CD14-positive monocyte (primary cell): Measurements from ENCODE around the gene ACTBL2. TPM values are rescaled to one million over a fixed set of nuclear protein-coding genes. Genes with fewer than 3 reads are reported as not detected.

Experiments
- DNase-seq, 3 donors: peaks; one replicate each; pipeline ENCODE4 v3.0.0-alpha.2; 2011 to 2022
- H2AFZ ChIP-seq: 2 replicates; pipeline ENCODE4 v1.6.0; 2012; ENCODE audit warnings: mild to moderate bottlenecking, low read depth, low read length, inconsistent platforms; ENCODE audit not compliant: insufficient read depth, poor library complexity, severe bottlenecking
- H3K27ac ChIP-seq, 2 donors: 1 replicate in 1 of 2; 2 replicates in 1 of 2; pipeline ENCODE4 v1.5.1; 2012 to 2013; ENCODE audit warnings: low read length in 2 of 2, control low read depth in 1 of 2, inconsistent platforms in 1 of 2, low read depth in 1 of 2, mild to moderate bottlenecking in 1 of 2
- H3K27me3 ChIP-seq, 2 donors: one replicate each; pipeline versions ENCODE4 v1.6.0 to v1.6.1; 2011 to 2013; ENCODE audit warnings: low read length in 2 of 2; ENCODE audit not compliant: control insufficient read depth in 2 of 2, insufficient read depth in 2 of 2
- H3K36me3 ChIP-seq, 2 donors: replicated peaks in 1 of 2; 1 replicate in 1 of 2; 2 replicates in 1 of 2; pipeline versions ENCODE4 v1.5.1 to v1.6.1; 2012 to 2013; ENCODE audit warnings: low read length in 2 of 2, control low read depth in 1 of 2, inconsistent platforms in 1 of 2, mild to moderate bottlenecking in 1 of 2; ENCODE audit not compliant: insufficient read depth in 2 of 2, control insufficient read depth in 1 of 2
- H3K4me1 ChIP-seq, 2 donors: 1 replicate in 1 of 2; 2 replicates in 1 of 2; pipeline versions ENCODE4 v1.5.1 to v1.6.1; 2012 to 2013; ENCODE audit warnings: low read length in 2 of 2, control low read depth in 1 of 2, inconsistent platforms in 1 of 2, mild to moderate bottlenecking in 1 of 2, moderate library complexity in 1 of 2; ENCODE audit not compliant: insufficient read depth in 2 of 2, control insufficient read depth in 1 of 2
- H3K4me2 ChIP-seq: replicated peaks from 2 replicates; pipeline ENCODE3; 2012; ENCODE audit warnings: low read length, moderate library complexity, mild to moderate bottlenecking; ENCODE audit not compliant: poor library complexity, severe bottlenecking; ENCODE audit errors: extremely low read depth
- H3K4me3 ChIP-seq, 3 experiments: fragments of 200-600 bp in 1 of 3; sonication (generic) in 1 of 3; replicated peaks in 1 of 3; 1 replicate in 2 of 3; 2 replicates in 1 of 3; pipeline ENCODE4 v1.5.1; 2011 to 2013; ENCODE audit warnings: low read length in 3 of 3, mild to moderate bottlenecking in 3 of 3, control low read depth in 2 of 3, low read depth in 2 of 3, inconsistent platforms in 1 of 3, moderate library complexity in 1 of 3
- H3K79me2 ChIP-seq: 2 replicates; pipeline ENCODE4 v1.6.0; 2012; ENCODE audit warnings: mild to moderate bottlenecking, control low read depth, inconsistent platforms, low read length, moderate library complexity; ENCODE audit not compliant: insufficient read depth
- H3K9ac ChIP-seq: 2 replicates; pipeline ENCODE4 v1.6.0; 2017; ENCODE audit warnings: low read length, mild to moderate bottlenecking; ENCODE audit not compliant: insufficient read depth, poor library complexity, severe bottlenecking
- H3K9me3 ChIP-seq, 2 donors: replicated peaks in 1 of 2; 1 replicate in 1 of 2; 2 replicates in 1 of 2; pipeline versions ENCODE4 v1.5.1 to v1.6.1; 2012 to 2013; ENCODE audit warnings: low read length in 2 of 2, control low read depth in 1 of 2; ENCODE audit not compliant: control insufficient read depth in 1 of 2, insufficient read depth in 1 of 2
- H4K20me1 ChIP-seq: 2 replicates; pipeline ENCODE4 v1.6.0; 2012; ENCODE audit warnings: mild to moderate bottlenecking, low read length, control low read depth, moderate library complexity; ENCODE audit not compliant: insufficient read depth
- H3K27ac Mint-ChIP-seq, 7 donors: one replicate each; pipeline ENCODE4 v1.8.0; 2020; ENCODE audit warnings: mild to moderate bottlenecking in 7 of 7, mixed read lengths in 7 of 7, moderate library complexity in 6 of 7, inconsistent platforms in 2 of 7
- H3K27me3 Mint-ChIP-seq, 3 donors: one replicate each; pipeline ENCODE4 v1.8.0; 2021 to 2022; ENCODE audit warnings: low read depth in 3 of 3, mild to moderate bottlenecking in 3 of 3, mixed read lengths in 3 of 3, moderate library complexity in 3 of 3, inconsistent platforms in 1 of 3
- H3K36me3 Mint-ChIP-seq, 2 donors: one replicate each; pipeline ENCODE4 v1.8.0; 2020; ENCODE audit warnings: mixed read lengths in 2 of 2, inconsistent platforms in 1 of 2, mild to moderate bottlenecking in 1 of 2
- H3K4me1 Mint-ChIP-seq: one replicate; pipeline ENCODE4 v1.8.0; 2020; ENCODE audit warnings: mild to moderate bottlenecking, mixed read lengths
- H3K4me3 Mint-ChIP-seq, 2 donors: one replicate each; pipeline ENCODE4 v1.8.0; 2020; ENCODE audit warnings: mild to moderate bottlenecking in 2 of 2, mixed read lengths in 2 of 2, moderate library complexity in 1 of 2
- H3K9me3 Mint-ChIP-seq, 7 donors: one replicate each; pipeline ENCODE4 v1.8.0; 2020 to 2022; ENCODE audit warnings: mixed read lengths in 7 of 7, mild to moderate bottlenecking in 6 of 7, moderate library complexity in 6 of 7, inconsistent platforms in 2 of 7
- WGBS: methylation state at CpG from one replicate; pipeline ENCODE4 v1.1.5; 2013; ENCODE audit warnings: missing lambda C conversion rate; ENCODE audit not compliant: insufficient coverage; 5-methylcytosine and 5-hydroxymethylcytosine counted together
- intact Hi-C, 2 donors: fragments of 100-400 bp; cut with micrococcal nuclease; formaldehyde crosslinking; loops; one replicate each; pipeline versions ENCODE4 v1.15.0 to v1.15.1; 2023
- polyA plus RNA-seq, 3 donors: library from polyadenylated mRNA; depleted of rRNA in 1 of 3; unstranded in 2 of 3; stranded (reverse) in 1 of 3; fragments of 300-500 nt in 2 of 3; fragments of >200 nt in 1 of 3; fragmentation: Illumina TruSeq in 2 of 3; gene quantifications; 1 replicate in 2 of 3; 2 replicates in 1 of 3; pipeline ENCODE4 v1.2.3, GENCODE V29; 2012 to 2021
- TF ChIP-seq, protein P1 (sequence below): fragments of 200-600 bp; IDR thresholded peaks from one replicate; pipeline ENCODE4 v1.8.0; 2022; ENCODE audit warnings: antibody characterized with exemption, mild to moderate bottlenecking

ACTBL2 gene
- polyA plus RNA-seq, 3 donors, result not detected

DNA sequence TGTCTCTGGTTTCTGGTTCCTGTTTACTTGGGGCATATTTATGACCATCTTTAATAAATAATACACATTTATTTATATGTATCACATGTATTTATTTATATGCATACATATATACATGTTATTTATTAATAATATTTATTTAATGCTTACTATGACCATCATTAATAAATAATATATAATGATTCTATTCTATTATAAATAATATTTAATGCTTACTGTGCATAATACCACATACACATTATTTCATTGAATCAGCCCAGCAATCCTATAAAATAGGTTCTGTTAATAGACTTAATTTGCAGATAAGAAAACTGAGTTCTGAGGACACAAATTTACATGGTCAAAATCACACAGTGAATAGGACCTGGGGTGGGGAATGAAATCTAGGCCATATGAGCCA is 24.2 kb downstream of the ACTBL2 start:
- Mint-ChIP-seq H3K36me3 (no peaks in the 10 kb centered on the region), H3K4me1 (no peaks in the 10 kb centered on the region), H3K27me3 (peaks cover 0 to 2% (median 0%) of the 10 kb centered on the region in 3 donors), H3K9me3 (peaks cover 0 to 3% (median 0%) of the 10 kb centered on the region in 7 donors), H3K27ac (no peak overlapping the region), H3K4me3 (no peak overlapping the region)
- Histone ChIP-seq H3K4me3 (no peak overlapping the region), H3K27me3 (no peaks in the 10 kb centered on the region), H3K36me3 (no peaks in the 10 kb centered on the region), H3K4me2 (no peak overlapping the region), H3K27ac (no peak overlapping the region), H4K20me1 (no peaks in the 10 kb centered on the region), H3K4me1 (no peaks in the 10 kb centered on the region), H2AFZ (no peak overlapping the region), H3K79me2 (no peaks in the 10 kb centered on the region), H3K9ac (no peak overlapping the region), H3K9me3 (no peaks in the 10 kb centered on the region)
- DNase-seq, result no peak
- intact Hi-C loops, result no loop called here
- TF ChIP-seq, protein P1, sequence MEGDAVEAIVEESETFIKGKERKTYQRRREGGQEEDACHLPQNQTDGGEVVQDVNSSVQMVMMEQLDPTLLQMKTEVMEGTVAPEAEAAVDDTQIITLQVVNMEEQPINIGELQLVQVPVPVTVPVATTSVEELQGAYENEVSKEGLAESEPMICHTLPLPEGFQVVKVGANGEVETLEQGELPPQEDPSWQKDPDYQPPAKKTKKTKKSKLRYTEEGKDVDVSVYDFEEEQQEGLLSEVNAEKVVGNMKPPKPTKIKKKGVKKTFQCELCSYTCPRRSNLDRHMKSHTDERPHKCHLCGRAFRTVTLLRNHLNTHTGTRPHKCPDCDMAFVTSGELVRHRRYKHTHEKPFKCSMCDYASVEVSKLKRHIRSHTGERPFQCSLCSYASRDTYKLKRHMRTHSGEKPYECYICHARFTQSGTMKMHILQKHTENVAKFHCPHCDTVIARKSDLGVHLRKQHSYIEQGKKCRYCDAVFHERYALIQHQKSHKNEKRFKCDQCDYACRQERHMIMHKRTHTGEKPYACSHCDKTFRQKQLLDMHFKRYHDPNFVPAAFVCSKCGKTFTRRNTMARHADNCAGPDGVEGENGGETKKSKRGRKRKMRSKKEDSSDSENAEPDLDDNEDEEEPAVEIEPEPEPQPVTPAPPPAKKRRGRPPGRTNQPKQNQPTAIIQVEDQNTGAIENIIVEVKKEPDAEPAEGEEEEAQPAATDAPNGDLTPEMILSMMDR, result no peak

DNA sequence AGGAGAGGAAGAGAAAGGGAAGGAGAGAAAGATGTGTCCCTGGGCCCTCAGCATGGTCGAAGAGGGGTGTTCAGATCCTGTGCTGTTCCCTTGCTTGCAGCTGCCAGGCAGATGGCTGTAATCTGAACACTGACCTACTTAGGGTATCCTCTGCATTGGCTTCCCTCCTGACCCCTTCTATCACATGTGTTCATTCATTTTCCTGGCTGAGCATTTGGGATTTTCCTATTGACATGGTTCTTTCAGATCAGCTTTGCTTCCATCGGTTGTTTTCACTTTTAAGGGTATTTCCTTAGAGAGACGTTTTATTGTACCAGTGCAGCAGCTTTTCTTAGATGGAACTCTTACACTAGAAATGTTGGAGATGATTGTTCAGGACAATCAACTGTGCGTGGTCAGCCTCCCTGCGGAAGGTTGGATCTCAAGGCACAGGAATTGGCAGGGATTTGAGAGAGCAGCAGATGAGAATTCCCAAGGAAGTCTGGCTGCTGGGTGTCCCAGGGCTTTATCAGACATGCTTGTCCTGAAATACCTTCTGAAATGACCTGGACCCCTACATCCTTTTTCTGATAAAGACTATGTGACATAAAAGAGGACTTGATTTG is 26.0 kb downstream of the ACTBL2 start:
- Mint-ChIP-seq H3K4me1 (no peaks in the 10 kb centered on the region), H3K27me3 (no peaks in the 10 kb centered on the region), H3K9me3 (peaks cover 0 to 3% (median 0%) of the 10 kb centered on the region in 7 donors), H3K4me3 (no peak overlapping the region), H3K36me3 (no peaks in the 10 kb centered on the region), H3K27ac (no peak overlapping the region)
- WGBS, result 98% methylated on average over 5 of the region's 5 CpGs
- no peak overlapping the region for H3K4me2 ChIP-seq
- TF ChIP-seq, protein P1, result no peak
- no peaks in the 10 kb centered on the region for H3K36me3 ChIP-seq
- no peaks in the 10 kb centered on the region for H3K27me3 ChIP-seq
- H3K27ac ChIP-seq, result no peak overlapping the region
- H3K4me3 ChIP-seq, result no peak overlapping the region
- intact Hi-C loops, result no loop called here
- H3K9ac ChIP-seq, result no peak overlapping the region
- no peaks in the 10 kb centered on the region for H3K9me3 ChIP-seq
- DNase-seq, result no peak
- H3K4me1 ChIP-seq, result no peaks in the 10 kb centered on the region
- H2AFZ ChIP-seq, result no peak overlapping the region
- no peaks in the 10 kb centered on the region for H4K20me1 ChIP-seq
- H3K79me2 ChIP-seq, result no peaks in the 10 kb centered on the region
